ENCODE measurements around the gene KLHL40.

DNA sequence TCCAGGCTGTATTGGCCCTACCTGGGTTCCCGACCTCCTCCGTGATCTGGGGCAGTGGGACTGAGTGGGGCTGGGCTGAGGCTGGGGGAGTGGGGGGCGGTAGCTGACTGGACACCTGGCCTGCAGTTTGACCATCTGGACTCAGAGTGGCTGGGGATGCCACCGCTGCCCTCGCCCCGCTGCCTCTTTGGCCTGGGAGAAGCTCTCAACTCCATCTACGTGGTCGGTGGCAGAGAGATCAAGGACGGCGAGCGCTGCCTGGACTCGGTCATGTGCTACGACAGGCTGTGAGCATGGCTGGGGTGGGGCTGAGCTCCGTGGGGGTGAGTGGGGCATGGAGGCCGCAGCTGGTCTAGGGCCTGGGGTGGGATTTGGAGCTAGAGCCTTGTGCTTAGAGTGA, 2.7 kb downstream of the KLHL40 start:
- no peak for TF ChIP-seq EZH2 (IDR thresholded peaks at IDR 0.05)
- no peak for TF ChIP-seq POLR2AphosphoS5 (IDR thresholded peaks at IDR 0.05; ENCODE audit: borderline replicate concordance, low read depth, low read length)
